Natural killer cell treated with Interleukin-12 subunit alpha and Interleukin-12 subunit beta and Interleukin-15 and Interleukin-18, amount 100 ng/mL, for 72 hours (primary cell): Measurements from ENCODE around the gene GPR157. TPM values are rescaled to one million over a fixed set of nuclear protein-coding genes. Genes with fewer than 3 reads are reported as not detected.
"Not testable (repeated sequence)": the region's sequence is repeated elsewhere in the genome, so short reads cannot be mapped to it uniquely, and the experiment has no call there.

Experiments used
- ATAC-seq, 2 donors: fragments of 150-1000 bp; cut with Tn5 transposase in 1 of 2; sonication (Bioruptor Pico), chemical (Tn5 transposase) in 1 of 2; 2 replicates each; pipeline ENCODE4 v1.10.0; 2021
- DNase-seq: peaks from one replicate; pipeline ENCODE4 v3.0.0; 2022; ENCODE audit warnings: low spot score
- H3K27ac Mint-ChIP-seq, 2 donors: 1 replicate in 1 of 2; 2 replicates in 1 of 2; pipeline ENCODE4 v1.8.0; 2022; ENCODE audit warnings: mixed read lengths in 2 of 2, mild to moderate bottlenecking in 1 of 2, moderate library complexity in 1 of 2
- H3K27me3 Mint-ChIP-seq, 2 donors: 1 replicate in 1 of 2; 2 replicates in 1 of 2; pipeline ENCODE4 v1.8.0; 2022; ENCODE audit warnings: mixed read lengths in 2 of 2
- H3K36me3 Mint-ChIP-seq: one replicate; pipeline ENCODE4 v1.8.0; 2022; ENCODE audit warnings: mixed read lengths
- H3K4me1 Mint-ChIP-seq, 2 donors: 1 replicate in 1 of 2; 2 replicates in 1 of 2; pipeline ENCODE4 v1.8.0; 2022; ENCODE audit warnings: low read depth in 2 of 2, mixed read lengths in 2 of 2, mild to moderate bottlenecking in 1 of 2
- H3K4me3 Mint-ChIP-seq: one replicate; pipeline ENCODE4 v1.8.0; 2022; ENCODE audit warnings: mixed read lengths
- H3K9me3 Mint-ChIP-seq: 2 replicates; pipeline ENCODE4 v1.8.0; 2022; ENCODE audit warnings: mixed read lengths
- total RNA-seq, 2 donors: library from RNA; stranded (reverse); gene quantifications; one replicate each; pipeline ENCODE4 v1.2.3, GENCODE V29; 2022

Gene GPR157
- total RNA-seq, 2 donors from 2014 or later: 1.6 to 2.9 TPM

DNA sequence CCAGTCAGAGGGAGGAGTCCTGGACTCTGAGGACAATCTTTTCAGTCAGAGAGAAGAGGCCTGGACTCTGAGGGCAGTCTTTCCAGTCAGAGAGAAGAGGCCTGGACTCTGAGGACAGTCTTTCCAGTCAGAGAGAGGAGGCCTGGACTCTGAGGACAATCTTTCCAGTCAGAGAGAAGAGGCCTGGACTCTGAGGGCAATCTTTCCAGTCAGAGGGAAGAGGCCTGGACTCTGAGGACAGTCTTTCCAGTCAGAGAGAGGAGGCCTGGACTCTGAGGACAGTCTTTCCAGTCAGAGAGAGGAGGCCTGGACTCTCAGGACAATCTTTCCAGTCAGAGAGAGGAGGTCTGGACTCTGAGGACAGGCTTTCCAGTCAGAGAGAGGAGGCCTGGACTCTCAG is 26.5 kb upstream of the GPR157 start:
- not testable (repeated sequence) for H3K4me1 Mint-ChIP-seq, H3K9me3 Mint-ChIP-seq, H3K27me3 Mint-ChIP-seq, H3K36me3 Mint-ChIP-seq, ATAC-seq, DNase-seq, H3K27ac Mint-ChIP-seq, H3K4me3 Mint-ChIP-seq

DNA sequence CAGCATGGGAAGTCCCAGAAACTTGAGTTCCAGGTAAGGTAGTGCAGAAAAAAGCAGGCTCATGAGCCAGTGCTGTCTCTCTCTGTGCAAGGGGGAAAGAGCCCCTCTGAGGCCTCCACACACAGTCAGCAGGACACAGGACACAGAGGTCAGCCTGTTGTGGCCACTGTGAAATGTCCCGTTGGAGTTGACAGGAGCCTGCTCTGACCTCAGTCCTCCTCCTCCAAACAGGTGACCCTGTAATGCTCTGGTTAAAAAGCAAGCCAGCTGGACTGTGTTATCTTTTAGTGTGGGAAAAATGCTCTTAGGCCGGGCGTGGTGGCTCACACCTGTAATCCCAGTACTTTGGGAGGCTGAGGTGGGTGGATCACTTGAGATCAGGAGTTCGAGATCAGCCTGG is 24.2 kb upstream of the GPR157 start:
- H3K36me3 Mint-ChIP-seq: no peaks in the 10 kb centered on the region
- DNase-seq: no peak
- H3K27ac Mint-ChIP-seq: no peak overlapping the region
- H3K4me3 Mint-ChIP-seq: no peak overlapping the region
- no peaks in the 10 kb centered on the region for H3K27me3 Mint-ChIP-seq
- no peak for ATAC-seq
- no peaks in the 10 kb centered on the region for H3K4me1 Mint-ChIP-seq
- no peaks in the 10 kb centered on the region for H3K9me3 Mint-ChIP-seq

DNA sequence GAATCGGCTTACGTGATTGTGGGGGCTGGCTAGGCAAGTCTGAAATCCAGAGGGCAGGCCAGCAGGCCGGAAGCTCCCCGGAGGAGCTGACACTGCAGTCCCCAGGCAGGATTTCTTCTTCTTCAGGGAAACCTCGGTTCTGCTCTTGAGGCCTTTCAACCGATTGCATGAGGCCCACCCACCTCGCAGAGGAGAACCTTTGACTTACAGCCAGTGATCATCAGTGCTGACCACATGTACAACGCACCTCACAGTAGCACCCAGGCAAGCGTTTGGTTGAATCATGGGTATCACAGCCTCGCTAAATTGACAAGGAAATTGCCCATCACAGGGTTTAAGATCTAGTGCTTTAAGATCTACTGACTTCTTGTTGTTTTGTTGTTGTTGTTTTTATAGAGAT is 23.6 kb upstream of the GPR157 start:
- DNase-seq (no peak), ATAC-seq (no peak)
- H3K4me1 Mint-ChIP-seq: no peaks in the 10 kb centered on the region
- H3K9me3 Mint-ChIP-seq: no peaks in the 10 kb centered on the region
- H3K27me3 Mint-ChIP-seq: no peaks in the 10 kb centered on the region
- H3K4me3 Mint-ChIP-seq: no peak overlapping the region
- no peaks in the 10 kb centered on the region for H3K36me3 Mint-ChIP-seq
- no peak overlapping the region for H3K27ac Mint-ChIP-seq

DNA sequence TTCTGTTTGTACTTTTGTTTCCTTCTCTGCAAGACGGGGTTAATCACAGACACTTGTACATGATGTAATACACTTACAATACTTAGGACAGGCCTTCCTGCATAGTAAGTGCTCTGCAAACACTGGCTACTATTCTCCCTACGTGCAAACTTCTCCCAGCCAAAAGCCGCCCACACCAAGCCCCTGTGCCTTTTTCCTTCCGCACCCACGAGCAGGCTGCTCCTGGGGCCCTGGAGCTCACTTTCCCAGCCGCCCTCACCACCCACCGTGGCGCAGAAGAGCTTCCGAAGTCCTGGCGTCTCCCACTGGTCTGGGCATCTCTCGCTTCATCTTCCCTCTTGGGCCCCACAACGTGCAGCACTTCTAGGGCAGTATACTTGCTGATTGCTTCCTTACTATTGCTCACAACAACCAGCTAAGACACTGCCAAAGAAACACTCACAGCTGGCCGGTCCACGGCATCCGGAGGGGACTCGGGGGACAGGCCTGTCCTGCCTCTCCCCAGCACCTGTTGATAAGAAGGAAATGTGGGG is 22.5 kb upstream of the GPR157 start:
- Mint-ChIP-seq H3K36me3 (no peaks in the 10 kb centered on the region), H3K9me3 (no peaks in the 10 kb centered on the region), H3K4me1 (no peaks in the 10 kb centered on the region), H3K27me3 (no peaks in the 10 kb centered on the region), H3K27ac (no peak overlapping the region), H3K4me3 (no peak overlapping the region)
- ATAC-seq (no peak), DNase-seq (no peak)

DNA sequence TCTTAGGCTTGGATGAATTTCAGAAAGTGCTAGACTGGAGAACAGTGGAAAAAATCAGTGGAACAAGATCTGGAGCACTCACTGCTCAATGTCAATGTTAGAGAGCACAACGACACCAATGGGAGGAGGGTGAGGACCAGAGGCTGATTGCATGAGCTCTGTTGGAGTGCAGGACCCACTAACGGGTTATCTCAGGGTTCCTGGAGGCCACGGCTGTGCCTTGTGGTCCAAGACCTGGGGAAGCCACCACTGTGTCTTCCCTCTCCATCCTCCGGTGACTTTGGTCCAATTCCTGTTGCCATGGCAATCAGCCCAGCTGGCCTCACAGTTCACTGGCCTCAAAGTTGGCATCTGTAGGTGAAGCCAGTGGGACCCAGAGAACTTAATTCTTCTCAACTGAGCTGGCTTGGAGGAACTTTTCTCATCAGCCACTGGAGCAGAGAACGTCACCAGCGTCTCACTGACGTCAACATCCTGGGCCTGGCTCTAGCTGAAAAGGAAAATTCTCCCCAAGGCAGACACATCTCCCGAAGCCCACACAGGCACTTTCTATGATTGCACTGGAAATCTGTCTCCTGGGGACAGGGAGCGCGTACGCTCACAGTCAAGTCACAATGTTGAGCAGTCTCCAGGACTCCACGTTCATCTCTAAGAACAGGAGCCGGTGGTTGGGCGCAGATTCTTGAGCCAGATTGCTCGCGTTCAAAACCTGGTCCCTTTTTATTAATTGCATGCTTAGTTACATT is 21.9 kb upstream of the GPR157 start:
- Mint-ChIP-seq H3K36me3 (no peaks in the 10 kb centered on the region), H3K4me1 (no peaks in the 10 kb centered on the region), H3K4me3 (no peak overlapping the region), H3K27me3 (no peaks in the 10 kb centered on the region), H3K27ac (no peak overlapping the region), H3K9me3 (no peaks in the 10 kb centered on the region)
- ATAC-seq (no peak), DNase-seq (no peak)

DNA sequence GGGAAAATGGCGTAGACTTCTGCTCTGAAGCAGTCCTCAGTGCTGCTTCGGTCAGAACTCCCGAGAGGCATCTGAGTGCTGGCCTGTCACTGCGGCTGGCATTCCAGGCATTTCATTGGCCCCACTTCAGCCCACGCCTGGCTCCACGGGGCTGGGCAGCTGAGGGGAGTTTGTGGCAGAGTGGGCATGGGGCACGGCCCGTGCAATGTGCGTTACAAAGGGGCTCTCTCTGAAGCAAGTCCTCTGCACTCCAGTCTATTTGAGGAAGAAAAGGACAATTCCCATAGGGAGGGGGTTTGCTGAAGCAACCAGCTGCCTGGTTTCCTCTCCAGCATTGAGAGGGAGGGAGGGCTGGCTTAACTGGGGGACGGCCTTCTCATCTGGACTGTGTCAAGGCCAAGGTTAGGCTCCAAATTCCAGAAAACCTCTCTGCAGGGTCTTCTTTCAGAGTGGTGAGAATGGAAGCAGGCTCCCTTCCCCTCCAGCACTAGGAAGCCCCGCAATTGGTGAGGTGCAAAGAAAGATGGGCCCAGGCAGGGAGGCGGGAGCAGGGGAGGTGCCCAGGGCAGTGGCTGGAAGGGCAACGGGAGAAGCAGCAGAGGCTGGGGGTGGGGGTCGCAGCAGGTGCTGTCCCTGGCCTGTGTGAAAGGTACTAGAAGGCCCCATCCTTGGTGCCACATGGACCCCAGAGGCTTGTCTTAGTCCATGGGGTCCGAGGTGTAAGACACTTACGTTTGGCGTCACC is 21.1 kb upstream of the GPR157 start:
- ATAC-seq (no peak), DNase-seq (no peak)
- Mint-ChIP-seq H3K27ac (no peak overlapping the region), H3K4me3 (no peak overlapping the region), H3K36me3 (no peaks in the 10 kb centered on the region), H3K4me1 (no peaks in the 10 kb centered on the region), H3K27me3 (no peaks in the 10 kb centered on the region), H3K9me3 (no peaks in the 10 kb centered on the region)

DNA sequence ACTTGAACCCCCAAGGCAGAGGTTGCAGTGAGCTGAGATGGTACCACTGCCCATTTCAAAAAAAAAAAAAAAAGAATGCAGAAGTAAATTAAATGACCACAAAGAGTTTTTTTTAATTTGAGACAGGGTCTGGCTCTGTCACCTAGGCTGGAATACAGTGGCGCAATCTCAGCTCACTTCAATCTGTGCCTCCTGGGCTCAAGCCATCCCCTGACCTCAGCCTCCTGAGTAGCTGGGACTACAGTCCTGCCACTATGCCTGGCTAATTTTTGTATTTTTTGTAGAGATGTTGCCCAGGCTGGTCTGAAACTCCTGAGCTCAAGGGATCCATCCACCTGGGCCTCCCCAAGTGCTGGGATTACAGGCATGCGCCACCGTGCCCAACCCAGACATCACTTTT is 20.2 kb upstream of the GPR157 start:
- no peaks in the 10 kb centered on the region for H3K27me3 Mint-ChIP-seq
- no peak for DNase-seq
- no peak overlapping the region for H3K4me3 Mint-ChIP-seq
- no peaks in the 10 kb centered on the region for H3K36me3 Mint-ChIP-seq
- no peaks in the 10 kb centered on the region for H3K9me3 Mint-ChIP-seq
- no peak for ATAC-seq
- H3K4me1 Mint-ChIP-seq: no peaks in the 10 kb centered on the region
- no peak overlapping the region for H3K27ac Mint-ChIP-seq

DNA sequence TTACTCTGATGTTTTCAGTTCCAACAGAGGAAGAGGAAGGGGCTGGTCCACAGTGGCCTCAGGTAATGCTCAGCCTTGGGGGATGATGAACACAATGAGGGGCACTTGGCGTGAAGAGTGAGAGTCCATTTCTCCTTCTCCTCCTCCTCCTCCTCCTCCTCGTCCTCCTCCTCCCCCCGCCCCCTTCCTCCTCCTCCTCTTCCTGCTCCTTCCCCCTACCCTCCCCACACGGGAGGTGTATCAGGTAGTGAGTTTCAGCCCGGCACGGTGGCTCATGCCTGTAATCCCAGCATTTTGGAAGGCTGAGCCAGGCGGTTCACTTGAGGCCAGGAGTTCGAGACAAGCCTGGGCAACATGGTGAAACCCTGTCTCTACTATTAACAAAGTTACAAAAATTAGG is 17.3 kb upstream of the GPR157 start:
- no peak for DNase-seq
- H3K27ac Mint-ChIP-seq: no peak overlapping the region
- H3K4me3 Mint-ChIP-seq: no peak overlapping the region
- no peaks in the 10 kb centered on the region for H3K9me3 Mint-ChIP-seq
- no peaks in the 10 kb centered on the region for H3K27me3 Mint-ChIP-seq
- no peaks in the 10 kb centered on the region for H3K36me3 Mint-ChIP-seq
- ATAC-seq: no peak
- H3K4me1 Mint-ChIP-seq: peaks cover 2 to 8% of the 10 kb centered on the region in 2 donors

DNA sequence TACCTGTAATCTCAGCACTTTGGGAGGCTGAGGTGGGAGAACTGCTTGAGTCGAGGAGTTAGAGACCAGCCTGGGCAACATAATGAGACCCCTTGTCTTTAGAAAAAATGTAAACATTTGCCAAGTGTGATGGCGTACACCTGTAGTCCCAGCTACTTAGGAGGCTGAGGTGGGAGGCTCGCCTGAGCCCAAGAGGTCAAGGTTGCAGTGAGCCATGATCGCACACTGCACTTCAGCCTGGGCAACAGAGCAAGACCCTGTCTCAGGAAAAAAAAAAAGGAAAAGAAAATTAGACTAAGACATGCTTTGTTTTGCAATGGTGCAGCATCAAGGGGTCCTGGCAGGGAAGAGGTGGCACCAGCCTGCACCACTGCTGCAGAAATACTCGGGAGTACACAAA is 16.8 kb upstream of the GPR157 start:
- Mint-ChIP-seq H3K36me3 (no peaks in the 10 kb centered on the region), H3K9me3 (no peaks in the 10 kb centered on the region), H3K4me3 (no peak overlapping the region), H3K27ac (no peak overlapping the region), H3K4me1 (peaks cover 2 to 8% of the 10 kb centered on the region in 2 donors), H3K27me3 (no peaks in the 10 kb centered on the region)
- no peak for ATAC-seq
- no peak for DNase-seq

DNA sequence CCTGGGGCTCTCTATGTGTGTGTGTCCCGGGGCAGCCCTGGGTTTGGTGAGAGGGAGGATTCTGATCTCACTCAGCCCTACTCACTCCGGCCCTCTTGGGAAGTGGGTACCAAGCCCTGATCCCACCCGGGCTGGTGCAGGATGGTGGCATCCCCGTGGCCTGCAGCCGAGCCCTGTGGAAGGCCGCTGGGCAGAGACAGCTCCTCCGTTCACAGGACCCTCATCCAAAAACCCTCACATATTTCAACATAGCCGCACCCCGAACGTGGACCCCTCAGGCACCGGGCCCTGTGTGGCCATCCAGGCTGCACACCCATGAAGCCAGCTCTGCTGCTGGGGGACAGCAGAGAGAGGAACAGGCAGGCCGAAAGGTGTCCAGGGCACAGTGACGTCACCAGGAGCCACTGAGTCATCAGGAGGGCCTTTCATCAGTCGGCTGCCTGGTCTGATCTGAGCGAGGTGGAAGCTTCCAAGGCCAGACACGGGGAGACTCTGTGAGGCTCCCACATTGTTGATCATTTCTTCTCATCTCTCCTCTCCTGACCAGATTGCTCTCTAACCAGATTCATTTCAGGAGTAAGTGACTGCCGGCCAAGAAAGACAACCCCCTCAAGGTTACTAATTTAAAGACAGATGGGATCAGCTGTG is 16.2 kb upstream of the GPR157 start:
- DNase-seq: no peak
- H3K36me3 Mint-ChIP-seq: no peaks in the 10 kb centered on the region
- peaks cover 0 to 3% of the 10 kb centered on the region in 2 donors for H3K27me3 Mint-ChIP-seq
- H3K4me3 Mint-ChIP-seq: no peak overlapping the region
- H3K4me1 Mint-ChIP-seq: peaks cover 2 to 8% of the 10 kb centered on the region in 2 donors
- no peaks in the 10 kb centered on the region for H3K9me3 Mint-ChIP-seq
- H3K27ac Mint-ChIP-seq: no peak overlapping the region
- peak; percentile 4 to 24 for ATAC-seq

DNA sequence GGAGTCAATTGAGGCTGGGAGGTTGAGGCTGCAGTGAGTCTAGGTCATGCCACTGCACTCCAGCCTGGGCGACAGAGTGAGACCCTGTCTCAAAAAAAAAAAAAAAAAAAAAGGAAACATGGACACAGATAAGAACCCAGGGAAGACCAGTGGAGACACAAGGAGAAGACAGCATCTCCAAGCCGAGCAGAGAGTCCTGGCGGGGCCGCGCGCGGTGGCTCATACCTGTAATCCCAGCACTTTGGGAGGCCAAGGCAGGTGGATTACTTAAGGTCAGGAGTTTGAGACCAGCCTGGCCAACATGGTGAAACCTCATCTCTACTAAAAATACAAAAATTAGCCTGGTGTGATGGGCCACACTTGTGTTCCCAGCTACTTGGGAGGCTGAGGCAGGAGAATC is 15.6 kb upstream of the GPR157 start:
- not testable (repeated sequence) for ATAC-seq, H3K4me1 Mint-ChIP-seq, H3K27me3 Mint-ChIP-seq, H3K27ac Mint-ChIP-seq, H3K9me3 Mint-ChIP-seq, H3K36me3 Mint-ChIP-seq, H3K4me3 Mint-ChIP-seq, DNase-seq

DNA sequence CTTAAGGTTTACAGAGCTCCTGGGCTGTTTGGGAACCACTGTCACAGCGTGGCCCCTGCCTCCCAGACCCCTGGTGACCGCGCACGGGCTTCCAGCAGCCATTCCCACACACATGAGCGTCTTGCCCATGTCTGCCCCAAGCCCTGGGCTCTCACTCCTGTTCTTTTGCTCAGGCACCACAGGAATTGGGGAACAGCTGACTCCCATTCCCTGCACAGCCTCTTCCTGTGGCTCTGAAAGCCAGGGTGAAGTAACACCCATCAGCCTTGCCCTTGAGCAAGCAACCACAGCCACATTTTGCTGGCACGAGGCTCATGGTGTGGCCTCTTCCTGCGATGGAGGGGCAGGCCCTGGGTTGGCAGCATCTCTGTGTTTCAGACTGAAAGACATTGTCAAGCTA is 14.3 kb upstream of the GPR157 start:
- Mint-ChIP-seq H3K36me3 (no peaks in the 10 kb centered on the region), H3K4me3 (no peak overlapping the region), H3K4me1 (peaks cover 2 to 8% of the 10 kb centered on the region in 2 donors), H3K27ac (no peak overlapping the region), H3K9me3 (no peaks in the 10 kb centered on the region), H3K27me3 (peaks cover 0 to 4% of the 10 kb centered on the region in 2 donors)
- ATAC-seq (peak in 1 of 2 donors; percentile 63), DNase-seq (no peak)

DNA sequence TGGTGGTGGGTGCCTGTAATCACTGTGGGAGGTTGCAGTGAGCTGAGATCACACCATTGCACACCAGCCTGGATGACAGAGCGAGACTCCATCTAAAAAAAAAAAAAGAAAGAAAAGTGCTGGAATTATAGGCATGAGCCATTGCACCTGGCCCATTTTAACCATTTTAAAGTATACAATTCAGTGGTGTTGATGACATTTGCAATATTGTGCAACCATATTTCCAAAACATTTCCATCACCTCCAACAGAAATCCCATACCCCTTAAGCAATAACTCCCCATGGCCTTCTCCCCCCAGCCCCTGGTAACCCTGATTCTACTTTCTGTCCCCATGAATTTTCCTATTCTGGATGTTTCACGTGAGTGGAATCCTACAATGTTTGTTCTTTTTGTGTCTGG is 11.0 kb upstream of the GPR157 start:
- peaks cover 8 to 13% of the 10 kb centered on the region in 2 donors for H3K27me3 Mint-ChIP-seq
- no peak overlapping the region for H3K4me3 Mint-ChIP-seq
- no peak overlapping the region for H3K27ac Mint-ChIP-seq
- no peak for ATAC-seq
- H3K4me1 Mint-ChIP-seq: peaks cover 2 to 8% of the 10 kb centered on the region in 2 donors
- no peak for DNase-seq
- no peaks in the 10 kb centered on the region for H3K9me3 Mint-ChIP-seq
- H3K36me3 Mint-ChIP-seq: no peaks in the 10 kb centered on the region

DNA sequence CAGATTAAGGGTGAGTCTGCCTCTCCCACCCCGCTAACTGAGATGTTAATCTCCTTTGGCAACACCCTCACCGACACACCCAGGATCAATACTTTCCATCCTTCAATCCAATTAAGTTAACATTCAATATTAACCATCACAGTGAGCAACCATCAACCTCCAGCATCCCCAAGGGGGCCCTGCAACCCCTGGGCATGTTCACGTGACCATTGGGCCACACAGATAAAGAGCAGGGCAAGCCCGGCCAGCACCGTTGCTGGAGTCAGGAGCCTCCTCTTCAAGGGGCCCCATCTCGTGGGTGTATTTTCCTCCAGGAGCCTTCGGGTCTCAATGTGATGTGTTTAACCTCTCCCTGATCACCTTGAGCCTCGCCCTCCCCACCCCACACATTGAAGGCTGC is 8.0 kb upstream of the GPR157 start:
- no peaks in the 10 kb centered on the region for H3K36me3 Mint-ChIP-seq
- H3K27ac Mint-ChIP-seq: no peak overlapping the region
- DNase-seq (no peak), ATAC-seq (no peak)
- peaks cover 13 to 14% of the 10 kb centered on the region in 2 donors for H3K27me3 Mint-ChIP-seq
- H3K4me3 Mint-ChIP-seq: no peak overlapping the region
- H3K4me1 Mint-ChIP-seq: peaks cover 0 to under 1% of the 10 kb centered on the region in 2 donors
- H3K9me3 Mint-ChIP-seq: no peaks in the 10 kb centered on the region
